Measurements from ENCODE around the gene EI24. TPM values are rescaled to one million over a fixed set of nuclear protein-coding genes. Genes with fewer than 3 reads are reported as not detected.

Gene EI24
- total RNA-seq (2013): 17.6 TPM
- 10 to 100 TPM; 17.2 to 46.9 (median 44.7) TPM for polyA plus RNA-seq
- polyA minus RNA-seq: 6.8 and 8.9 TPM in 2 replicates
- total RNA-seq: 7.3 to 20.4 (median 11.9) reads per million in 11 experiments

DNA sequence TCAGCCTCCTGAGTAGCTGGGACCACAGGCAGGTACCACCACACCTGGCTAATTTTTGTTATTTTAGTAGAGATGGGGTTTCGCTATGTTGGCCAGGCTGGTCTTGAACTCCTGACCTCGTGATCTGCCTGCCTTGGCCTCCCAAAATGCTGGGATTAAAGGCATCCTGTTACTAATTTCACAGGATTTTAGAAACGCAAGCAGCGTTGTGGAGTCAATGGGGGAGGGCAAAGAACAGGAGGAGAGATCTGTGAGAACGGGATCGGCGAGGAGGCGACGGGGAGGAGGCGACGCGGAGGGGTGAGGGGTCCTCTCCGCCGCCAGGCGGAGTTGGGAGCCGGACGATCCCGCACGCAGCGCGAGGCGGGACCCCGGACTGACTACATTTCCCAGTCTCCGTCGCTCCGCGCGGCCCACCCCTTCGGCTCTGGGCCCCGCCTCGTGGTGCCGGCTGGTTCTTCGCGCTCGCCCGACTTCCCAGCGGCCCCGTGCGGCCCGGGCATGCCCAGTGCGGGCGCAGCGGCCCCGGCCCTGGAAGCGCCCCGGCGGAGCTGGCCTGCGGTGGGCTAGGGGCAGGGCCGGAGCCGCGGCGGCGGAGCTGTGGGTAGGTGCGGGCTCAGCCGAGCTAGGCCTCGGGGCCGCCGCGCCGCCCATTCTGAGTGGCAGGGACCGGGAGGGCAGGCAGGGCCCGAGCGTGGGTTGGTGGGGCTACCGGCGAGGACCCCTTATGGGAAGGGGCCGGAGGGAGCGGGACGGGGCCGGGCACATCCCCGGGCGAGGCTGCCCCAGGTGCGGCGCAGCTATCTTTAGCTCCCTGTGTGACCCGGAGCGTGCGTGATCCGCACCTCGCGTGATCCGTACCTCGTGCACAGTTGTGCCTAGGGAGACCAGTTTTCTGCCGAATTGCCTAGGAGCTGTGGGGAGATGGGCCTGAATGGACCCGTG lies at the start of gene EI24:
EI24 (plus strand) TSS at position 508 of the 945 bp plus-strand sequence. CDS start 3,051 bp downstream, outside the sequence.
- TF ChIP-seq, protein P1, sequence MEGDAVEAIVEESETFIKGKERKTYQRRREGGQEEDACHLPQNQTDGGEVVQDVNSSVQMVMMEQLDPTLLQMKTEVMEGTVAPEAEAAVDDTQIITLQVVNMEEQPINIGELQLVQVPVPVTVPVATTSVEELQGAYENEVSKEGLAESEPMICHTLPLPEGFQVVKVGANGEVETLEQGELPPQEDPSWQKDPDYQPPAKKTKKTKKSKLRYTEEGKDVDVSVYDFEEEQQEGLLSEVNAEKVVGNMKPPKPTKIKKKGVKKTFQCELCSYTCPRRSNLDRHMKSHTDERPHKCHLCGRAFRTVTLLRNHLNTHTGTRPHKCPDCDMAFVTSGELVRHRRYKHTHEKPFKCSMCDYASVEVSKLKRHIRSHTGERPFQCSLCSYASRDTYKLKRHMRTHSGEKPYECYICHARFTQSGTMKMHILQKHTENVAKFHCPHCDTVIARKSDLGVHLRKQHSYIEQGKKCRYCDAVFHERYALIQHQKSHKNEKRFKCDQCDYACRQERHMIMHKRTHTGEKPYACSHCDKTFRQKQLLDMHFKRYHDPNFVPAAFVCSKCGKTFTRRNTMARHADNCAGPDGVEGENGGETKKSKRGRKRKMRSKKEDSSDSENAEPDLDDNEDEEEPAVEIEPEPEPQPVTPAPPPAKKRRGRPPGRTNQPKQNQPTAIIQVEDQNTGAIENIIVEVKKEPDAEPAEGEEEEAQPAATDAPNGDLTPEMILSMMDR (IDR thresholded peaks at IDR 0.05): peak; percentile 76
- WGBS (ENCODE audit: insufficient coverage): 1% methylated on average over 83 of the region's 83 CpGs
- H3K36me3 Mint-ChIP-seq: peaks cover 15 to 20% of the 10 kb centered on the region in 2 donors

More for the DNA sequence above, at the start of gene EI24:
- peak within 1 kb of the TSS; percentile 86 for H3K9ac ChIP-seq (ENCODE audit: insufficient read depth, low read length, poor library complexity, severe bottlenecking)
- peaks cover 11 to 20% of the 10 kb centered on the region in 2 donors for H3K36me3 ChIP-seq (replicated peaks in 1 of 2; ENCODE audit: control insufficient read depth in 1 of 2, insufficient read depth in 2 of 2, low read length in 2 of 2)
- peaks cover 0 to 1% (median 0%) of the 10 kb centered on the region in 3 donors for H3K27me3 Mint-ChIP-seq (ENCODE audit: low read depth in 3 of 3)
- peak within 1 kb of the TSS; percentile 86 to 90 for H3K4me3 Mint-ChIP-seq
- intact Hi-C loops (cut with micrococcal nuclease): no loop called here
- peak within 1 kb of the TSS; percentile 99 for H2AFZ ChIP-seq (ENCODE audit: insufficient read depth, low read depth, low read length, poor library complexity, severe bottlenecking)
- peak within 1 kb of the TSS; percentile 63 to 91 (median 85) for H3K4me3 ChIP-seq (replicated peaks in 1 of 3; ENCODE audit: low read depth in 2 of 3, low read length in 3 of 3)
- H3K27ac Mint-ChIP-seq: peak within 1 kb of the TSS; percentile 33 to 87 (median 82)
- H3K79me2 ChIP-seq (ENCODE audit: insufficient read depth, low read length): peaks cover 21% of the 10 kb centered on the region
- H3K4me2 ChIP-seq (replicated peaks; ENCODE audit: extremely low read depth, low read length, poor library complexity, severe bottlenecking): peak within 1 kb of the TSS; percentile 95
- H3K9me3 Mint-ChIP-seq: peaks cover 0 to 4% (median 0%) of the 10 kb centered on the region in 7 donors
- H4K20me1 ChIP-seq (ENCODE audit: insufficient read depth, low read length): no peaks in the 10 kb centered on the region
- peak within 1 kb of the TSS in 1 of 2 donors; percentile 82 for H3K27ac ChIP-seq (ENCODE audit: low read depth in 1 of 2, low read length in 2 of 2)
- peak; percentile 81 to 85 (median 82) for DNase-seq
- peaks cover 19% of the 10 kb centered on the region for H3K4me1 Mint-ChIP-seq
- peaks cover 17 to 18% of the 10 kb centered on the region in 2 donors for H3K4me1 ChIP-seq (ENCODE audit: control insufficient read depth in 1 of 2, insufficient read depth in 2 of 2, low read length in 2 of 2)
- H3K9me3 ChIP-seq (replicated peaks in 1 of 2; ENCODE audit: control insufficient read depth in 1 of 2, insufficient read depth in 1 of 2, low read length in 2 of 2): no peaks in the 10 kb centered on the region
- no peaks in the 10 kb centered on the region for H3K27me3 ChIP-seq (ENCODE audit: control insufficient read depth in 2 of 2, insufficient read depth in 2 of 2, low read length in 2 of 2)

Measured in CD14-positive monocyte (primary cell).